Measurements from ENCODE around the gene LILRB5. TPM values are rescaled to one million over a fixed set of nuclear protein-coding genes. Genes with fewer than 3 reads are reported as not detected.
"Not testable (repeated sequence)": the region's sequence is repeated elsewhere in the genome, so short reads cannot be mapped to it uniquely, and the experiment has no call there.

The LILRB5 gene
- polyA plus RNA-seq, 1 donor: 1.6 TPM

GRCh38 chr19:54277111-54277615 is 20.1 kb upstream of the LILRB5 start:
- DNase-seq: not testable (repeated sequence)

DNA sequence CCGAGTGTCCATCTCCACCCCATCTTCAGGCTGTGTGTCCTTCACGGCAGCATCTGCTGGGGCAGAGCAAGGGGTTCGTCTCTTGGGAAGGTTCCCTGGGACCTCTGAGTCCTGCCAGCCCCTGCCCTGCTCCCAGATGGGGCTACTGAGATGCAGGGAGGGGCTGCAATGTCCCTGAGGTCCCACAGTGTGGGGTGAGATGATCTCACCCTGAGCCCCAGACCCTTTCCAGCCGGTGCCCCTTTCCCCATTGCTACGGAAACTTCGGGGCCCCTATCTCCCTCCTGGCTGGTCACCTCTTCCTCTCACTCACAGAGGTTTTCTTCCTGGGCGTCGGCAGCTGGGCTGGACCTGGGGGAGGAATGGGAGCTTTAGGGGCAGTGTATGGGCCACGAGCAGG is 18.9 kb upstream of the LILRB5 start:
- no peak for DNase-seq

DNA sequence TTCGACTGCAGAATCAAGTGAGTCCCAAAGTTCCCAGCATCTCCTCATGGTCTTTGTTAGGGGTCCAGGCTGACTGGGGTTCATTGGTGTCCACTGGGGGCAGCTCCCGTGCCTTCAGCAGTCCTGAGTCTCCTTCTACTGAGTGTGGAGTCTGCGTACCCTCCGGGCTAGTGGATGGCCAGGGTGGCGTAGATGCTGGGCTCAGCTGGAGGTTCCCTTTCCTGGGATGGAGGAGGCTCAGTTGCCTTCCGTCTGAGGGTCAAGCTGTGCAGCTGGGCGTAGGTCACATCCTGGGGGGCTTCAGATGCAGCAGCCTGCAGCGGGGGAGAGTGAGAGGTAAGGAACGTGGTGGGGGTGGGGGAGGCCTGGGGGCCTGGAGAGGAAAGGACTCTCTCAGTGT is 17.4 kb upstream of the LILRB5 start:
- not testable (repeated sequence) for DNase-seq

GRCh38 chr19:54273821-54274220 is 16.7 kb upstream of the LILRB5 start:
- DNase-seq: no peak

DNA sequence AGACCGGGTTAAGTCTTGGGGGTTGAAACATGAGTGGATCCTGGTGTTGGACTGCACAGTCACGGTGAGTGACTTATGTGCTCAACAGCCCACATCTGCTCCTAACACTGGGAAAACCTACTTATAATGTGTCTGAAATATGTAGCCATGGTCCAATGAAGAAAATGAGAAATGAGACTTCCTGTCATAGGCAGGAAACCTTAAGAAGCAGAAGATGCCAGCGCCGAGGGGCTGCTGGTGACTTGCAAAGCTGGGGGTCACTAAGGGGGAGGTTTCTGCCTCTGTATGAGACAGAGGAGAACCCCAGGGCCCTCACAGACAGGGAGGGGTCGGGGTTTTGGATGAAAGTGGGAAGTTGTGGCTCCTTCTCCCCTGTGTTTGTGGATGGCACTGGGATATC is 15.1 kb upstream of the LILRB5 start:
- not testable (repeated sequence) for DNase-seq

DNA sequence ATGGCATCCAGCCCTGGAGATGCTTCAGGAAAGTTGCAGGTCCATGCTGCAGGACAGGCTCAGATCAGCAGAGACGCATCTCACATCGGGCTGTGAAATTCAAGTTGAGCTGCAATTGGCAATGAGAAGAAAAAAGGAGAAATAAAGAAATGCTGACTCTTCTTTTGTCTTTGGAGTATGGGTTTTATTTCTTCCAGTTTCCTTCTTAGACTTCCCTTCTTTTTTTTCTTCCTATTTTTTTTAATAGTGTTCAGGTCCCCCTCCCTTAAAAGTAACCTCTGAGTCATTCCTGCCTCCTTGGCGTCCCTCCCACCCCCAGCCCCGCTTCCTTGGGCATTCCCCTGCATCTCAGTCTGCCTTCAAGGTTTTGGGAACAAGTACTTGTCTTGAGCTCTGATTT is 14.5 kb upstream of the LILRB5 start:
- DNase-seq: not testable (repeated sequence)

GRCh38 chr19:54271106-54271505 is 14.0 kb upstream of the LILRB5 start:
- DNase-seq: no peak

GRCh38 chr19:54268936-54269335 is 11.9 kb upstream of the LILRB5 start:
- no peak for DNase-seq

- peak; percentile 90 for DNase-seq
Measured at GRCh38 chr19:54266133-54266532, 9.1 kb upstream of the LILRB5 start.

DNA sequence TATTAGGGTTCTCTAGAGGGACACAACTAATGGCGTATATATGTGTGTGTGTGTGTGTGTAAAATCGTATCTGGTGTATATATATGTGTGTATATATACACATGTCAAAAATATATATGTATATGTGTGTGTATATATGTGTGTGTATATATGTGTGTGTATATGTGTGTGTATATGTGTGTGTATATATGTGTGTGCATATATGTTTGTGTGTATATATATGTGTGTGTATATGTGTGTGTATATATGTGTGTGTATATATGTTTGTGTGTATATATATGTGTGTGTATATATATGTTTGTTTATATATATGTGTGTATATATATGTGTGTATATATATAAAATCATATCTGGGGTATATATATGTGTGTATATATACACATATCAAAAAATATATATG is 5.4 kb upstream of the LILRB5 start:
- DNase-seq: no peak

GRCh38 chr19:54262066-54262465 is 5.0 kb upstream of the LILRB5 start:
- no peak for DNase-seq

DNA sequence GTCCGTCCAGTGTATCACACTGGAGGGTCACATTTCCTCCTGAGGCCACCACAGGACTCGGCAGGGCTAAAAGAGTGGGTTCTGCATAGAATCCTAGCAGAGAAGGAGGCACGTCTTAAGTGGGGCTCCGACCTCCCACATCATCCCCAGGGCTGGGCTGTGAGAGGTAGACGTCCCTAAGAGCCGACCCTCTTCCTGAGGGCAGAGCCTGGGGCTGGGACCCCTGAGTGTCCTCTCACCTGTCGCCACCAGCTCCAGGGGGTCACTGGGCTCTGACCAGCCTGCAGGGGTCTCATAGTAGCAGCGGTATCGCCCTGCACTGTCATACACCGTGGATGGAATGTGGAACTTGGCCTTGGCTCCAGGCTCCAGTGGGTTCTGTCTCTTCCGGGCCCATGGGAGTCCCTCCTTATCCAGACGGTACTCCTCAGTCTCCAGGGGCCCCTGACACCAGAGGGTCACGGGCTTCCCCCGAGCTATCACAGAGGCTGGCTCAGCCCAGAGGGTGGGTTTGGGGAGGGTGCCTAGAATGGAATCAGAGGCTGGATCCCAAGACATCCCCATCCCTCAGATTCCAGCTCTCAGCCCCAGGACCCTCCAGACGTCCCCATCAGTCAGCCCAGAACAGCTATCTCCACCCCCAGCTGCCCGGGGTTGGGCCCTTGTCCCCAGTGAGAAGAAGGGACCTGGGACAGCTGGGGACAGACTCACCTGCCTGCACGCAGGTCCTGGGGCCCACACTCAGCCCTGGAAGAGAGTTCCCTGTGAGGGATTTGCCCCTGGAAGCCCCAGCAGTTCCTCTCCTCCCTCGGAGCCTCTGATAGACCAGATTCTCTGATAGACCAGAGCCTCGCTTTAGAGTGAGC is 590 bp downstream of the LILRB5 start:
- DNase-seq: no peak

- DNase-seq: no peak
Measured at GRCh38 chr19:54255105-54255775, 1.8 kb downstream of the LILRB5 start.

- DNase-seq: no peak
Measured at GRCh38 chr19:54254195-54254906, 2.7 kb downstream of the LILRB5 start.

GRCh38 chr19:54253331-54254194 is 3.5 kb downstream of the LILRB5 start:
- DNase-seq: no peak

- no peak for DNase-seq
Measured at GRCh38 chr19:54252845-54253244, 4.2 kb downstream of the LILRB5 start.

GRCh38 chr19:54252243-54252642 is 4.8 kb downstream of the LILRB5 start:
- no peak for DNase-seq

- no peak for DNase-seq
Measured at GRCh38 chr19:54248016-54248601, 9.0 kb downstream of the LILRB5 start.

DNA sequence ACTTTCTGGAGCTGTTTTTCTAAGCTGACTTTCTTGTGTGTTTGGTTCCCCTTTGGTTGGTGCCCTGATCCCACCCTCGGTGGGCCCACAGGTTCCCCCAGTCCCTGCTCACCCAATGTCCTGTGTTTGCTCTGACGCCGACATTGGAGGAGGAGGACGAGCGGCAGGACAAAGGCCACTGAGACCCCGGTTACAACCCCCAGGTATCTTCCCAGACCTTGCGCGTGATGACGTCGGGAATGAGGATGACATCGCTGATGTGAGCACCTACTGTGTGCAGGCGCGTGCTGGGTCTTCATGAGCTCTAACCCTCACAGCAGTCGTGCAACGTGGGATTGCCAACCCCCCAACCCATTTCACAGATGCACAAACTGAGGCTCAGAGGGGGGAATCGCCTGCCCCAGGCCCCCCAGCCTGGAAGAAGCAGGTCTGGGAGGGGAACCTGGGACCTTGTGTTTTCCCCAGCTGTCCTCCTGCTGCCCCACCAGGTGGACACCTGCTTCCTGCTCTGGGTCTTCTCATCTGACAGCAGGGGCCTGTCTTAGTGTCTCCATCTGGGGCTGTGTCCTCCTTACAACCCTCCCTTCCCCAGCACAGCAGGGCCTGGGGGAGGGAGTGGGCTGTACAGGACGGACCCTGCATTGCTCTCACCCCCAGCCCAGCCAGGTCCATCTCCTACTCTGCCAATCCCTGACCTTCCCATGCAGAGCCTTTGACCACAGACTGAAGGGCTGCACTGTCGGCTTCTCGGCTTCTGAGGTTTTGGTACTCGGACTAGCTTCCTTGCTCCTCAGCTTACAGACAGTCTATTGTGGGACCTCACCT is 9.8 kb downstream of the LILRB5 start:
- no peak for DNase-seq

DNA sequence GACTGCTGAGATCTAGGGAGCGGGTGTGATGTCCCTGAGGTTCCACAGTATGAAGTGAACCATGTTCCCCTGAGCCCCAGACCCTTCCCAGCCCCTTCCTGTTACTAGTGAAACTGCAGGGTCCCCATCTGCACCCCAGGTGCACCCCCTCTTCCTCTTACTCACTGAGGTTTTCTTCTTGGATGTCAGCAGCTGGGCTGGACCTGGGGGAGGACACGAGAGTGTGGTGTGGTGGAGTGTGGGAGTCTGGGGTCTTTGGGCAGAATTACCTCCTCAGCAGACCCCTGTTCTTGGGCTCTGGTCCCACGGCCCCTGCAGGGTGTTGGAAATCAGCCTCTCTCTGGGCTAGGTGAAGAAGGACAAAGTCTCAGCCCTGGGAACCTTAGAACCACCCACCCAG is 11.1 kb downstream of the LILRB5 start:
- DNase-seq: no peak
